GM12892 (cell line): ENCODE data around the gene CUBN.
"Not testable (repeated sequence)": the region's sequence is repeated elsewhere in the genome, so short reads cannot be mapped to it uniquely, and the experiment has no call there.

Experiments used
- DNase-seq: peaks from one replicate; pipeline ENCODE4 v3.0.0; 2011; ENCODE audit not compliant: insufficient read length
- FAIRE-seq: peaks from 2 replicates; lab custom pipeline; 2011; peaks lifted over from hg19 to GRCh38; lab: Jason Lieb, UNC
- POLR2A ChIP-seq: IDR thresholded peaks from 2 replicates; pipeline ENCODE4 v1.6.1; 2011; ENCODE audit warnings: low read depth, low read length, control low read depth
- POLR2AphosphoS5 ChIP-seq: IDR thresholded peaks from 2 replicates; pipeline ENCODE4 v1.6.1; 2011; ENCODE audit warnings: low read depth, low read length, control low read depth
- TAF1 ChIP-seq: IDR thresholded peaks from 2 replicates; pipeline ENCODE4 v1.6.1; 2011; ENCODE audit warnings: low read depth, mild to moderate bottlenecking, control low read depth, low read length, borderline replicate concordance

Gene CUBN

DNA sequence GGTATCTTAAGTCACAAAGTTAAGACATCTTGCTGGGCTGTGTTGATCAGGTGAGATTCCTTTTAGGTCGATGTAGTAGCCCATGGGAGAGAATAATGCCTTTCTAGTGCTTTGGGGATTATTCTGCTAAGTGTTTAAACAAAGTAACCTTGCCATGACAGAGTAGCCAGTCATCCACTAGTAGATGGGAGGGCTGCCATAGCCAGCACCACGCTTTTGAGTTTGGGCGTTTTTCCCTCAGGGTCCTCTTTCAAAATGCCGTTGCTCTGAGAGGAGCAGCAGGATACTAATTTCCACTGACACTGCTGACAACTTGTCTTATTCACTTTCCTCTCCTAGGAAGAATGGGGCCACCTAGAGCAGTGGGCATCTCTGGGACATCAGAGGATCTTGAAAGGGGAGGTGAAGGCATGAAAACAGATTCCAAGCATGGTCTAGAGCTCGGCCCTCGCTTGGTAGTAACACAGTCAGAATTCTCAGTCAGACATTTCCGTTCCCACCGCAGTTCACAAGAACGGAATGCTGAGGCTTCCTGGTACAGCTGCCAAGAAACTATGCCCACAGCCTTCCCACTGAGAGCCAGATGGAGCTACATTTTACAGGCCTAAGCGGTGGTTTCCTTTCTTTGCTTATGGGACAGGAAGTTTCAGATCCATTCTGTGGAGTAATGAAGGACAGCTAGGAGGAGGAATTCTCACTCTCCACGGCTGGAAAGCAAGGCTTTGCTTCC, 297.1 kb downstream of the CUBN start:
- FAIRE-seq, result no peak
- no peak for DNase-seq
- no peak for TF ChIP-seq TAF1
- TF ChIP-seq POLR2A, result no peak
- no peak for TF ChIP-seq POLR2AphosphoS5

DNA sequence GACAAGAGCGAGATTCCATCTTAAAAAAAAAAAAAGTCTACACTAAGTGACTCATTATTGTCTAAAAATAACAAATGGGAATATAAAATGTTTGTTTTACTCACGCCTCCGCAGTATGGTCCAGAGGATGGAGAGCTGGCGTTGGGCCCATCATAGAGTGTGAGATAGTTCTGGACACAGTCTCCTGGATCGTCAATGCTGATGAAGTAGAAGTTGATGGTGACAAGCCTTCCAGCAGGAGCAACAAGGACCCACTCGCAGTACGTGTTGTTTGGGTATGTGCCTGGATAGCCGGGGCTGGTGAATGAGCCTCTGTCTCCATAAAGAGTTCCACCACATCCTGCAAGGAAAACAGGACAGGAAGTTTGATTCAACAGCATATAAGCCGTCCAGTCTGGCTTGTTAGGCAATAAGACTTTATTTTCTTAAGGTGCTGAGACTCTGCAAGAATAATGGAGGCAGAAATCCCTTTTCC, 300.9 kb downstream of the CUBN start:
- FAIRE-seq, result peak; percentile 63
- DNase-seq, result no peak
- no peak for TF ChIP-seq POLR2AphosphoS5
- no peak for TF ChIP-seq POLR2A
- no peak for TF ChIP-seq TAF1

DNA sequence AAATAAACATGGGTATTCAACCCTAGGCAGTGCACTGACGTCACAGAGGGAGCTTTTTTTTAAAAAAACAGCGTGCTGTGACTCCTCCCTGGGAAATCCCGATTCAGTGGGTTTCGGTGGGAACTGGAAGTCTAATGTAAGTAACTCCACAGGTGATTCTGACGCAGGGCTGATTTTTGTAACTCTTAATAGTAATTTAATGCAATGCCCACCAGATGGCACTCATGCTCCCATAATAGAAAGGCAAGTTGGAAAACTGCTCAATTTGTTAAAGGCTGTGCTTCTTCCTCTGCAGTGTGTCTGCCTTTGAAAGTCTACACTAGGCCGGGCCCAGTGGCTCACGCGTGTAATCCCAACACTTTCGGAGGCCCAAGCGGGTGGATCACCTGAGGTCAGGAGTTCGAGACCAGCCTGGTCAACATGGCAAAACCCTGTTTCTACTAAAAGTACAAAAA, 301.5 kb downstream of the CUBN start:
- FAIRE-seq (peak; percentile 40), DNase-seq (no peak)
- TF ChIP-seq POLR2AphosphoS5, result no peak
- no peak for TF ChIP-seq POLR2A
- no peak for TF ChIP-seq TAF1

- not testable (repeated sequence) for DNase-seq, FAIRE-seq
Observed at GRCh38 chr10:16827474-16827873, 302.1 kb downstream of the CUBN start.

DNA sequence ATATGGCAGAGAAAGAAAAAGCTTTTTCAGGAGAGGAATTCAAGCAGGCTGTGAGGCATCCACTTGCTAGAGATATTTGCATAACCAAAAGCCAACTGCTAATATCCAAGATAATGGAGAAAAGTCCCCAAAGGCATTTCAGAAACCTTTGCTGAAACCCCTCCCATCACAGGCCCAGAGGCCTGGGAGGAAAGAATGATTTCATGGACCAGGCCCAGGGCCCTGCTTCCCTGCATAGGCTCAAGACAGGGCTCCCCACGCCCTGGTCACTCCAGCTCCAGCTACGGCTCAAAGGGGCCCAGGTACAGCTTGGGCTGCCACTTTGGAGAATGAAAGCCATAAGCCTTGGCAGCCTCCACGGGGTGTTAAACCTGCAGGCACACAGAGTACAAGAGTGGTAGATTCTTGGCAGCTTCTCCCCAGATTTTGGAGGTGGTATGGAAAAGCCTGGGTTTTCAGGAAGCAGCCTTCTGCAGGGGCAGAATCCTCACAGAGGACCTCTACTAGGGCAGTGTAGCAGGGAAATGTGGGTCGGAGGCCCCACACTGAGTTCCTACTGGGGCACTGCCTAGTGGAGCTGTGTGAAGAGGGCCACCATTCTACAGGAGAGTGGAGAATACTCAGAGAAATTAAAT, 306.8 kb downstream of the CUBN start:
- no peak for TF ChIP-seq POLR2AphosphoS5
- no peak for DNase-seq
- no peak for FAIRE-seq

DNA sequence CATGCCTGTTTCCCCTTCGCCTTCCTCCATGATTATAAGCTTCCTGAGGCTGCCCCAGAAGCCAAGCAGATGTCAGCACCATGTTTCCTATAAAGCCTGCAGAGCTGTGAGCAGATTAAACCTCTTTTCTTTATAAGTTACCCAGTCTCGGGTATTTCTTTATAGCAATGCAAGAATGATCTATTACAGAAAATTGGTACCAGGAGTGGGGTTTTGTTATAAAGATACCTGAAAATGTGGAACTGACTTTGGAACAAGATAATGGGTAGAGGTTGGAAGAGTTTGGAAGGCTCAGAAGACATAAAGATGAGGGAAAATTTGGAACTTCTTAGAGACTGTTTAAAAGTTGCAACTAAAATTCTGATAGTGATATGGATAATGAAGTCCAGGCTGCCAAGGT, 307.6 kb downstream of the CUBN start:
- no peak for FAIRE-seq
- TF ChIP-seq TAF1 (no peak), POLR2A (no peak), POLR2AphosphoS5 (no peak)
- DNase-seq, result no peak

DNA sequence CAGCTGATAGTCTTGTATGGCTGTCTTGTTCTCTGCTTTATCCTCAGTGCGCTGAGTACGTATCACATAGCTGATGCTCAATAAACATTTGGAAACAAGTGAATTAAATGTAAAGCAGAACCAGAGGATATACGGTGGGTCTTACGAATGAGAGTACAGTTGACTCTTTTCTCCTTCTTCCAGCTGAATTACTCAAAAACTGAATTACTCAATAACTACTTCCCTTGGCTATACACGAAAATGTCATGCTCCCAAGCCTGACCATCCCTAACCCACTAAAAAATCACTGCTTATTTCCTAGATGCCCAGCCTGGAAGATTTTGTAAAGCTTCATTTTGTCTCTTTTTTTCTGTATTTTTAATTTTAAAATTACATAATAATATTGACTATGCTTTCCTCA, 309.2 kb downstream of the CUBN start:
- DNase-seq (no peak), FAIRE-seq (no peak)
- TF ChIP-seq POLR2A (no peak), POLR2AphosphoS5 (no peak), TAF1 (no peak)

DNA sequence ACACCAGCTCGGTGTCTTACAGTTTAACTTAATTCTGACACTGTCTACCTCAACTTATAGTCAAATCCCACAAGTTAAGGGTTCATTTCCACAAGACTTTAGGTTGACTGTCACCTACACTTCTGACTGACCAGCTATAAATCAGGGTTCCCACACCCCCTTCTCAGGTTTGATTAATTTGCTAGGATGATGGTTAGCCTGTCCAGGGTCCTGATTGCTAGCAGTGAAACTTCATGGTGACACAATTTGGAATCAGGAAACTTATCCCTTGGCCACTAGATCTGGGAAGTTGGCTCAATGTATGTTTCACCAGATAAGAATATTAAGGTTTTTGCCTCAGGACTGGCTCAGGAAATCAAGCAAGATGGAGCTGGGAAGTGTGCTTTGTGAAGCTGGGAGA, 309.6 kb downstream of the CUBN start:
- DNase-seq, result no peak
- TF ChIP-seq POLR2AphosphoS5, result no peak
- no peak for TF ChIP-seq POLR2A
- no peak for TF ChIP-seq TAF1
- no peak for FAIRE-seq

GRCh38 chr10:16819436-16819835, 310.2 kb downstream of the CUBN start:
- TF ChIP-seq POLR2AphosphoS5 (no peak), TAF1 (no peak), POLR2A (no peak)
- FAIRE-seq, result no peak
- no peak for DNase-seq

GRCh38 chr10:16819026-16819425, 310.6 kb downstream of the CUBN start:
- FAIRE-seq (no peak), DNase-seq (no peak)
- TF ChIP-seq POLR2A (no peak), POLR2AphosphoS5 (no peak), TAF1 (no peak)

DNA sequence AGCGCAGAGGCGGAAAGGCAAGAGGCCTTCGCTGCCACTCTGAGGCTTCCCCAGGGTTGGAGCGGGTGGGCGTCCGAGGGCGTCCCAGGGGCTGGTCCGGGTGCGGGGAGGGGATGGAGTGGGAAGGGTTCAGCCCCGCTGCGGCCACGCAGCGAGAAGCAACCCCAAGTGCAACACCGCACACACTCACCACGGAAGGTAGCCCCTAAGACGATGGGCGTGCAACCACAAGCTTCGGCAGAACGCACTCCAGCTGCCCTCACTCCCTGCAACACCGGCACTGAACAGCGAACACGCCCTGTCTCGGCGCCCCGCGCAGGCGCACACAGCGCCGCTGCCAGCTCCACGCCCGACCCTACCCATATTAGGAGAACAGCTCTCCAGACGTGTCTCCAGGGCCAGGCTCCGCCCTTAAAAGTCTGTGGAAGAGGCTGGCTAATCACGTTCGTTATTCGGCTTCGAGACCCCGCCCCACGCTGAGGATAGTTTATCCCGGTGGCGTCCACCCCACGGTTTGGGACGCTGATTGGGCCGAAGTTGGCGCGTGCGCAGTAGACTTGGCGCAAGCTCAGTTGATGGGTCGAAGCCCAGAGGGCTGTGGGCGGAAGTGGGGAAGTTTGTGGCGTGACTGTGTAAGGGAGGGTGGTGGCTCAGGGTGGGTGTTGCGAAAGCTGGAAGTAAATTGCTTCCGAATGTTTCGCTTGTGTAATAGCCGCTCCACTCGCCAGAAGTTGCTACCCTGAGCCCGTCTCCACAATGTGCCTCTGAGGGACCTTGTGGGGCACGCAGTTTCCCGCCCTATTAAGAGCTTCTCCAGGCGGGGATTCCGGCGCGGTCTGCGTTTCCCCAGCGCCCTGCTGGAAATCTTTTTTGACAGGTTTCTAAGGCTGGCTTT, 312.2 kb downstream of the CUBN start, which contains the start of gene RSU1:
RSU1 (minus strand) TSS at position 300 of the 895 bp plus-strand sequence. CDS start 343 bp downstream, outside the sequence.
- peak; percentile 92 for DNase-seq
- peak; percentile 100 for FAIRE-seq
- TF ChIP-seq POLR2A, result peak; percentile 87
- peak; percentile 88 for TF ChIP-seq POLR2AphosphoS5
- TF ChIP-seq TAF1, result peak; percentile 75; the same call in 1 of the 2 replicates
